ENCODE measurements around the gene NTMT2.

DNA sequence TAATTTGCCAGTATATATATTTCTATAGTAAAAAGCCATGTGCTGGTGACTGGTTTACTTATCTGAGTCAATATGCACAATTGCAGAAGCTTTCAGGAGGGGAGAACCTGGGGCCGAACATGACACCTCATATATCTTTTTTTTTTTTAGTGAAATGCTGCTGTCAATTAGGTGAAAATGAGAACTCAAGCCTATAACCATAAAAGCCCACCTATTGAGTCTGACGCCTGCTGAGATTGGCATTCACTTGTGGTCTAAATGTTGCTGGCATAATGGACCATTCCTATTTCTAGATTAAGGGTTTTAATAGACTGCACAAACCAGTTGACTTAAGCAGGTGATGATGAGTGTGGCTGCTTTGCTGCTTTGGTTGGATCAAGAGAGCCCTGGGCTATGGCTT is 10.8 kb downstream of the NTMT2 start:
- no peak for TF ChIP-seq EZH2 (optimal IDR thresholded peaks at IDR 0.05; ENCODE audit: low read depth, low read length)
- TF ChIP-seq, protein P1, sequence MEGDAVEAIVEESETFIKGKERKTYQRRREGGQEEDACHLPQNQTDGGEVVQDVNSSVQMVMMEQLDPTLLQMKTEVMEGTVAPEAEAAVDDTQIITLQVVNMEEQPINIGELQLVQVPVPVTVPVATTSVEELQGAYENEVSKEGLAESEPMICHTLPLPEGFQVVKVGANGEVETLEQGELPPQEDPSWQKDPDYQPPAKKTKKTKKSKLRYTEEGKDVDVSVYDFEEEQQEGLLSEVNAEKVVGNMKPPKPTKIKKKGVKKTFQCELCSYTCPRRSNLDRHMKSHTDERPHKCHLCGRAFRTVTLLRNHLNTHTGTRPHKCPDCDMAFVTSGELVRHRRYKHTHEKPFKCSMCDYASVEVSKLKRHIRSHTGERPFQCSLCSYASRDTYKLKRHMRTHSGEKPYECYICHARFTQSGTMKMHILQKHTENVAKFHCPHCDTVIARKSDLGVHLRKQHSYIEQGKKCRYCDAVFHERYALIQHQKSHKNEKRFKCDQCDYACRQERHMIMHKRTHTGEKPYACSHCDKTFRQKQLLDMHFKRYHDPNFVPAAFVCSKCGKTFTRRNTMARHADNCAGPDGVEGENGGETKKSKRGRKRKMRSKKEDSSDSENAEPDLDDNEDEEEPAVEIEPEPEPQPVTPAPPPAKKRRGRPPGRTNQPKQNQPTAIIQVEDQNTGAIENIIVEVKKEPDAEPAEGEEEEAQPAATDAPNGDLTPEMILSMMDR (IDR thresholded peaks at IDR 0.05; ENCODE audit: low read length) = no peak
